Omental fat pad (tissue), 4 donors: ENCODE measurements around the gene KRTAP5-4. TPM values are rescaled to one million over a fixed set of nuclear protein-coding genes. Genes with fewer than 3 reads are reported as not detected.

ENCODE experiments used
- ATAC-seq: fragments of 150-250 bp; one replicate; pipeline ENCODE4 v1.9.1; 2016; ENCODE audit warnings: mild to moderate bottlenecking, moderate library complexity; ENCODE audit not compliant: low FRiP score
- DNase-seq: peaks from one replicate; pipeline ENCODE4 v3.0.0-alpha.2; 2019; ENCODE audit warnings: low spot score
- CTCF ChIP-seq, 3 donors: fragments of 450-650 bp; IDR thresholded peaks; one replicate each; pipeline ENCODE4 v1.5.1; 2016 to 2017; ENCODE audit warnings: antibody characterized with exemption in 3 of 3, mild to moderate bottlenecking in 3 of 3, moderate library complexity in 2 of 3
- total RNA-seq, 4 donors: library from RNA; depleted of rRNA; stranded (reverse); fragments of >200 nt; gene quantifications; one replicate each; pipeline ENCODE4 v1.1.0, GENCODE V29; 2016

The KRTAP5-4 gene
- total RNA-seq, 4 donors from 2014 or later, result not detected

- no peak for TF ChIP-seq CTCF (IDR thresholded peaks at IDR 0.05)
- no peak for DNase-seq
- ATAC-seq, result no peak
These were observed 23.5 kb upstream of the KRTAP5-4 start for GRCh38 chr11:1645357-1645821.

- ATAC-seq (no peak), DNase-seq (no peak)
- no peak for TF ChIP-seq CTCF (IDR thresholded peaks at IDR 0.05)
These were observed 22.8 kb upstream of the KRTAP5-4 start for GRCh38 chr11:1644601-1645356.

DNA sequence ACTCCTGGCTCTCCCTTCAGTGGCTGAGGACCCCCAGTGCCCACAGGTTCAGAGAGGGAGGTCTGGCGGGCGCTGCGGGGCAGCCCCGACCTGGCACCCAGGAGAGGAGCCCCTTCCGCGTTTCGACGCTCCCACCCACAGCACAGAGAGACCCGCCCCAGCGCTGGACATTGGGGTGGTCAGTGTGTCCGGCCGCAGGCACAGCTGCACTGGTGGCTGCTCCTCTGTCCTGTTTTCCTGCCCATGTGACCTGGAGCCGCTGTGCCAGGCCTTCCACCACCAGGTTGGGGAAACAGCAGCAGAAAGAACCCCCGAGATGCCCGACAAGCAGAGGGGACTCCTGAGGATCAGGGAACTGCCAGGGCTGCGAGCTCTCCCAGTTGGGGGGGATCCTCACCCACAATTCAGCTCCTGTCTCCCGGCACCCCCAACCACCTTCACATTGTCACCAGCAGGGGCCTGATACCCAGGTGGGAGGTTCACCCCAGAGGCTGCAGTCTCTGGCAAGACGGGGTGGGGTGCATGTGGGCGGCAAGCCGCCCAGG, 21.3 kb upstream of the KRTAP5-4 start:
- ATAC-seq, result no peak
- DNase-seq, result no peak
- no peak for TF ChIP-seq CTCF (IDR thresholded peaks at IDR 0.05)

DNA sequence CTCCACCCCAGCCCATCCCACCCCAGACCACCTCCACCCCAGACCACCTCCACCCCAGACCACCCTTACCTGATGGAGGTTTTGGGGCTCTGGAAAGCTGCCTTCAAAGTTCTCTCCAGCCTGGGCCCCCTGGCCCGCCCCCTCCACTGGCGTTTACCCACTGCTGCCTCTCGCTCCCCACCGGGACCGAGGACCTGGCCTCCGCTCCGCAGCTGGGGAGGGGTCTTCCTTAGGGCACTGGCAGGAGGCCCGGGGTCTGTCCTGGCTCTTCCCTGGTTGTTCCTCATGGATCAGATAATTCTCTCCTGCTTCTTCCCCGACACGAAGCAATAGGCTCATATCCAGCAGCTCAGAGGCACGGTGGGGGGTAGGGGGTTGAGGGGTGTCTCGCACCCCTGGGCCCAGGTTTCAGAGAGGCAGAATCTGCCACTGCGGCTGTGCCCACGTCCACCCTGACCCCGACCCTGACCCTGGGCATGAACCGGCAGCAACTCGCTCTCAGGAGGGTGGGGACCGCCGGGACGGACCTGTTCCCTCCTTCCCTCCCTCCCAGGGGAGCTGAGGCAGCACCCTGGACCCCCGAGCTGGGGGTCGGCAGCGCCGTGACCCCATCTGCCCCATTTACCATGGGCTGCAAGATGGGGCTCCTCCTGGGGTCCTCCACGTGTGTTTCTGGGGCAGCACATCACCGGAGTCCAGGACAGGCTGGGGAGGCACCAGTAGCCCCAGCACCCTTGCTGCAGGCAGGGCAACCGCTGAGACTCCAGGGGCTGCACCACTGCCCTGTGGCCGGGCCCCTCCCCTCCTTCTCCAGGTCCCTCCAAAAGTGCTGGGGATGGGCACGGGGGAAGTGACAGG, 20.6 kb upstream of the KRTAP5-4 start:
- no peak for TF ChIP-seq CTCF (IDR thresholded peaks at IDR 0.05)
- ATAC-seq (no peak), DNase-seq (no peak)

DNA sequence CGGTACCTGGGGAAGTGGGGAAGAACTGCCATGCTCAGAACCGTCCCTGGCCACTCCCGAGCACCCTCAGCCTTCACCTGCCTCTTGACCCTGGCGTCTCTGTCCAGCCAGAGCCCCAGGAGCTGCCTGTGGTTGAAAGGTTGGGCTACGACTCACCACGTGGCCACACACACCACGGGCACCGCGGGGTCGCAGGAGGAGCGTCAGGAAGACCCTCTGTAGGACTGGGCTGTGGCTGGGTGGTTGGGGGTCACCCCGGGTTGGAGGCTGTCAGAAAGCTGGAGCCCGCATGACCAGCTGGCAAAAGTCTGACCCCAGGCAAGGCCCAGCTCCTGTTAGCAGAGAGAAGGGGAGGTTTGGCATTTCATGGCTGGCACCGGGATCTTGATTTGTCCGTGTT, 19.2 kb upstream of the KRTAP5-4 start:
- DNase-seq (no peak), ATAC-seq (no peak)
- no peak for TF ChIP-seq CTCF (IDR thresholded peaks at IDR 0.05)

DNA sequence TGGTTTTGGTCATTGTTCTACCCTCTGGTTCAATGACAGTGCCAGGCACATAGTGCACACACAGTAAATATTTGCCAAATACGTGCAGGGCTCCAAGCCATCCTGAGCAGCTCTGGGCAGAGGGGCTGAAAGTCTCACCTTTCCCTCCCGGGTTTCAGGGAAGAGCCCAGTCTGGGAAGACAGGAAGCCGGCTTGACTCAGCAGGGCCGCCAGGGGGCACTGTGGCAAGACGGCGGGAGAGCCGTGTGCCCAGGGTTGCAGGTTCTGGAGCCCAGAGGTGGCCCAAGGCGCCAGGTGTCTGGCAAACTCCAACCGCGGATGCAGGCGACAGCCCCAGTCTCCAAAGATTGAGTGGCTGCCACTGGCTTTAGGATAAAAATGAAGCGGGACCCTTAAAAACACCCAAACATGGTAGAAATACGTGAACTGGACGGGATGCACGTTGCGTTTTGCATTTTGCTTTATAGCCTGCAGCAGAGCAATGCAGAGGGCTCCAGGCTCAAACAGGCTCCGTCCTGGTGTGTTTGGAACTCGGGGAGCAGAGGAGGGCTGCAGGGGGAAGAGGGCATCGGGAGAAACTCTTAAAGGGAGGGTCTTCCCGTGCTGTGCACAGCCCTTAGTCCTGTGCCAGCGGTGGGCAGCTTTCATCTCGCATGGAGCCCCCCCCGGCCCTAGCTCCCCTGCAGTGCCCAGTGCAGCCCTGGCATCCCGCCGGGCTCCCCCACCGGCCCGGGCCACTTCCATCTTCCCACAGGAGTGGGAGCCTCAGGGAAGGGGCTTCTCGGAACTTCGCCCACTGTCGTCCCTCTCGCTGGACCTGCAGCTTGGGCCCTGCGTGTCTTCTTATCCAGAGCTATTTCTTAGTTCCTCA, 18.4 kb upstream of the KRTAP5-4 start:
- DNase-seq (no peak), ATAC-seq (no peak)
- TF ChIP-seq CTCF (IDR thresholded peaks at IDR 0.05), result no peak
